Measurements from ENCODE around the gene IGF2. TPM values are rescaled to one million over a fixed set of nuclear protein-coding genes. Genes with fewer than 3 reads are reported as not detected.

The IGF2 gene
- total and polyA plus RNA-seq, 2 of the 8 experiments (the other 6 are each of a cell fraction or from before 2014, with no cell fraction given): 0.74 to 1.5 TPM

DNA sequence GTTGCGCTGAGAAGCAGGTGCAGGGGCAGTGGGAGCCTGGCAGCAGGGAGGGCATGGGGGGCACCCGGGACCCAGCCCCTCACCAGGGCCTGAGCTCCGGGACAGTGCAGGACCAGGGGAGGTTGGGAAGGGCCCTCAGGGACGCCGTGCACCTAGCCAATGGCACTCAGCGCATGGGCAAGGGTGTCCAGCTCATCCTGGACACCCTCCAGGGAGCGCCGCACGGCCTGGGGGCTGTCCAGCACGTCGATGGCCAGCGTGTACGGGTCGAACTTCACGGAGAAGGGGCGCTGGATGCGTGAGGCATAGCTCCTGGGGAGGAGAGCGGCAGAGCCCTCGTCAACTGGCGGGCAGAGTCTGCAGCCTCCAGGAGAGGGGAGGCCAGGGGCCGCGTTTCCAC is 24.9 kb upstream of the IGF2 start:
- FAIRE-seq (no peak), DNase-seq (ENCODE audit: low read depth in 1 of 2, low spot score in 2 of 2) (no peak)
- no peak overlapping the region for H3K56ac ChIP-seq (replicated peaks; ENCODE audit: insufficient read length, low read depth, low read length)
- H3K27ac ChIP-seq (ENCODE audit: low read depth, low read length): no peak overlapping the region
- no peaks in the 10 kb centered on the region for H3K79me1 ChIP-seq (ENCODE audit: low read depth, low read length)
- no peak overlapping the region for H3K23ac ChIP-seq (ENCODE audit: insufficient read length)
- WGBS, 2 experiments (ENCODE audit: extremely low coverage in 1 of 2, insufficient coverage in 1 of 2, insufficient read length in 1 of 2, insufficient replicate concordance in 2 of 2, low coverage in 1 of 2, low lambda C conversion rate in 2 of 2, missing lambda C conversion rate in 1 of 2): 88% methylated on average over 19 of the region's 22 CpGs; no CpG with 5 or more reads in 1 of the 2 experiments
- no peak overlapping the region for H2BK20ac ChIP-seq (ENCODE audit: low read length)
- H3K18ac ChIP-seq (ENCODE audit: extremely low read depth, low read length): no peak overlapping the region
- H3K4me1 ChIP-seq (replicated peaks in 1 of 4; ENCODE audit: control insufficient read depth in 3 of 4, insufficient read depth in 4 of 4, low read length in 3 of 4): peaks cover 0 to 3% (median under 1%) of the 10 kb centered on the region in 4 experiments; a peak in 2 of 7 replicates
- no peak overlapping the region for H3K4me2 ChIP-seq (ENCODE audit: insufficient read depth in 1 of 2, low read depth in 2 of 2, low read length in 2 of 2)
- no peak overlapping the region for H2BK15ac ChIP-seq (ENCODE audit: low read length)
- TF ChIP-seq SP1 (IDR thresholded peaks at IDR 0.05; ENCODE audit: low read depth, low read length) (no peak), CREB1 (IDR thresholded peaks at IDR 0.05) (no peak), SIX5 (IDR thresholded peaks at IDR 0.05; ENCODE audit: low read depth, low read length) (no peak), CTBP2 (IDR thresholded peaks at IDR 0.05; ENCODE audit: borderline replicate concordance, insufficient read depth, insufficient read length, low read length) (no peak), GTF2F1 (IDR thresholded peaks at IDR 0.05; ENCODE audit: borderline replicate concordance, low read depth, low read length) (no peak), GABPA (IDR thresholded peaks at IDR 0.05; ENCODE audit: borderline replicate concordance, insufficient read depth, low read length) (no peak), NRF1 (IDR thresholded peaks at IDR 0.05; ENCODE audit: low read depth, low read length) (no peak), TAF1 (IDR thresholded peaks at IDR 0.05; ENCODE audit: low read depth, low read length) (no peak), JUND (IDR thresholded peaks at IDR 0.05; ENCODE audit: low read length) (no peak)
- H3K9ac ChIP-seq (replicated peaks in 1 of 4; ENCODE audit: extremely low read depth in 1 of 4, low read depth in 3 of 4, low read length in 3 of 4): no peak overlapping the region
- no peak overlapping the region for H4K8ac ChIP-seq (ENCODE audit: extremely low read depth, insufficient read depth, low read length)
- peaks cover 0 to 14% (median 0%) of the 10 kb centered on the region in 4 experiments; a peak in 3 of 7 replicates for H3K27me3 ChIP-seq (replicated peaks in 1 of 4; ENCODE audit: control insufficient read depth in 3 of 4, extremely low read depth in 1 of 4, insufficient read depth in 3 of 4, low read length in 3 of 4)
- H2BK120ac ChIP-seq (replicated peaks; ENCODE audit: low read depth, low read length): no peak overlapping the region
- no peak overlapping the region for H4K5ac ChIP-seq (ENCODE audit: insufficient read length, low read depth, low read length)
- no peak overlapping the region for H4K91ac ChIP-seq (replicated peaks; ENCODE audit: insufficient read length, low read length)
- H3K23me2 ChIP-seq (ENCODE audit: low read depth, low read length): no peaks in the 10 kb centered on the region
- no peak overlapping the region for H3K14ac ChIP-seq (ENCODE audit: insufficient read length)
- POLR2A ChIA-PET (ENCODE audit: partially characterized antibody): no interaction called here
- CTCF ChIA-PET (ENCODE audit: partially characterized antibody): interaction anchor here (0.7 to 20.6 kb wide), 15 partner anchors 10 to 361 kb away, joined by 3 to 416 read pairs (median 6); partner anchors contain the start of genes INS and MRPL23
- H3K36me3 ChIP-seq (ENCODE audit: control insufficient read depth in 2 of 4, insufficient read depth in 4 of 4, low read length in 3 of 4): no peaks in the 10 kb centered on the region
- H3K4me3 ChIP-seq (ENCODE audit: extremely low read depth in 1 of 4, insufficient read depth in 2 of 4, low read depth in 3 of 4, low read length in 4 of 4): no peak overlapping the region
- no peak overlapping the region for H2BK5ac ChIP-seq (ENCODE audit: low read depth, low read length)
- no peak overlapping the region for H2BK12ac ChIP-seq (ENCODE audit: low read depth, low read length)
- H3K9me3 ChIP-seq (ENCODE audit: insufficient read depth in 2 of 2, low read depth in 1 of 2, low read length in 1 of 2): no peaks in the 10 kb centered on the region
- H4K20me1 ChIP-seq (replicated peaks in 1 of 2; ENCODE audit: control insufficient read depth in 1 of 2, insufficient read depth in 2 of 2, low read length in 2 of 2): peaks cover 0 to 2% of the 10 kb centered on the region in 2 experiments
- H3K4ac ChIP-seq (replicated peaks; ENCODE audit: insufficient read length, low read depth, low read length): no peak overlapping the region
- H3K79me2 ChIP-seq (ENCODE audit: control insufficient read depth in 1 of 2, insufficient read depth in 2 of 2, low read length in 2 of 2): no peaks in the 10 kb centered on the region
- no peak overlapping the region for H2AFZ ChIP-seq (ENCODE audit: low read length)
- H2AK5ac ChIP-seq (ENCODE audit: low read depth, low read length): no peak overlapping the region

Data from H1 (cell line).